Lower leg skin (tissue), 3 donors: ENCODE measurements around the gene TUBGCP3.

Experiments used
- POLR2A ChIP-seq, 2 donors: fragments of 450-650 bp; IDR thresholded peaks; one replicate each; pipeline ENCODE4 v1.6.1; 2016 to 2017; ENCODE audit warnings: antibody characterized with exemption in 2 of 2, mild to moderate bottlenecking in 1 of 2, moderate library complexity in 1 of 2
- TF ChIP-seq, protein P1 (sequence below), 3 donors: fragments of 450-650 bp; IDR thresholded peaks; one replicate each; pipeline ENCODE4 v1.5.1; 2016; ENCODE audit warnings: antibody characterized with exemption in 3 of 3, mild to moderate bottlenecking in 3 of 3, moderate library complexity in 2 of 3

DNA sequence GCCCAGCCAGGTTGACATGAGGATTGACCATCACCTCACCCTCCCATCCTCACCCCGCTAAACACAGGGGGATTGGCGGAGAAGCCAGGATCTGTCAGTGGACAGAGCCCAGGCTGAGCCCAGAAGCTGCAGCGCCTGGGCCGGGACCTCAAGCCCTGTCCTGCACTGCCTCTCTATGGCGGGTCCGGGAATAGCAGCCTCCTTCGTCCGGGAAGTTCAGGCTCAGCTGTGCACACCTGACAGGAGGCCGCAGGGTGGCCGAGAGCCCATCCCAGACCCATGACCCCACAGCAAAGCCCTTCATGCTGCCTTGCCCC lies 144.0 kb downstream of the TUBGCP3 start:
- TF ChIP-seq POLR2A (IDR thresholded peaks at IDR 0.05): no peak
- TF ChIP-seq, protein P1, sequence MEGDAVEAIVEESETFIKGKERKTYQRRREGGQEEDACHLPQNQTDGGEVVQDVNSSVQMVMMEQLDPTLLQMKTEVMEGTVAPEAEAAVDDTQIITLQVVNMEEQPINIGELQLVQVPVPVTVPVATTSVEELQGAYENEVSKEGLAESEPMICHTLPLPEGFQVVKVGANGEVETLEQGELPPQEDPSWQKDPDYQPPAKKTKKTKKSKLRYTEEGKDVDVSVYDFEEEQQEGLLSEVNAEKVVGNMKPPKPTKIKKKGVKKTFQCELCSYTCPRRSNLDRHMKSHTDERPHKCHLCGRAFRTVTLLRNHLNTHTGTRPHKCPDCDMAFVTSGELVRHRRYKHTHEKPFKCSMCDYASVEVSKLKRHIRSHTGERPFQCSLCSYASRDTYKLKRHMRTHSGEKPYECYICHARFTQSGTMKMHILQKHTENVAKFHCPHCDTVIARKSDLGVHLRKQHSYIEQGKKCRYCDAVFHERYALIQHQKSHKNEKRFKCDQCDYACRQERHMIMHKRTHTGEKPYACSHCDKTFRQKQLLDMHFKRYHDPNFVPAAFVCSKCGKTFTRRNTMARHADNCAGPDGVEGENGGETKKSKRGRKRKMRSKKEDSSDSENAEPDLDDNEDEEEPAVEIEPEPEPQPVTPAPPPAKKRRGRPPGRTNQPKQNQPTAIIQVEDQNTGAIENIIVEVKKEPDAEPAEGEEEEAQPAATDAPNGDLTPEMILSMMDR (IDR thresholded peaks at IDR 0.05): peak in 1 of 3 donors; percentile 45
